22Rv1 (cell line): ENCODE data around the gene CILP.

Experiments
- CTCF ChIP-seq: fragments of 450-650 bp; IDR thresholded peaks from 2 replicates; pipeline ENCODE4 v1.5.1; 2017; ENCODE audit warnings: mild to moderate bottlenecking
- ZFX ChIP-seq: fragments of 450-650 bp; IDR thresholded peaks from 2 replicates; pipeline ENCODE4 v1.6.1; 2017; ENCODE audit warnings: antibody characterized with exemption, borderline replicate concordance

GRCh38 chr15:65163041-65163440 lies 48.2 kb downstream of the CILP start:
- no peak for TF ChIP-seq CTCF
- TF ChIP-seq ZFX, result no peak
